Activated naive CD8-positive, alpha-beta T cell treated with anti-CD3 and anti-CD28 coated beads, Interleukin-2, amount 50 U/mL, for 16 hours (primary cell): ENCODE measurements around the gene SRC.

Experiments used
- DNase-seq: peaks from one replicate; pipeline ENCODE4 v3.0.0-alpha.2; 2020; ENCODE audit warnings: low read depth, low spot score

The SRC gene

DNA sequence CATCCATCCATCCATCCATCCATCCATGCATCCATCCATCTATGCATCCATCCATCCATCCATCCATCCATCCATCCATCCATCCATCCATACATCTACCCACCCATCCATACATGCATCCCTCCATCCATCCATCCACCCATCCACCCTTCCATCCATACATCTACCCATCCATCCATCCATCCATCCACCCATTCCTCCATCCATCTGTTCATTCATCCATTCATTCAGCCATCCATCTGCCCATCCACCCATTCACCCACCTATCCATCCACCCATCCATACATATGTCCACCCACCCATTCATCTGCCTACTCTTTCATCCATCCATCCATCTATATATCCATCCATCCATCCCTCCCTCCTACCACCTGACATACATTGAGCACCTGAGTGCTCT, 104.4 kb downstream of the SRC start:
- no peak for DNase-seq

DNA sequence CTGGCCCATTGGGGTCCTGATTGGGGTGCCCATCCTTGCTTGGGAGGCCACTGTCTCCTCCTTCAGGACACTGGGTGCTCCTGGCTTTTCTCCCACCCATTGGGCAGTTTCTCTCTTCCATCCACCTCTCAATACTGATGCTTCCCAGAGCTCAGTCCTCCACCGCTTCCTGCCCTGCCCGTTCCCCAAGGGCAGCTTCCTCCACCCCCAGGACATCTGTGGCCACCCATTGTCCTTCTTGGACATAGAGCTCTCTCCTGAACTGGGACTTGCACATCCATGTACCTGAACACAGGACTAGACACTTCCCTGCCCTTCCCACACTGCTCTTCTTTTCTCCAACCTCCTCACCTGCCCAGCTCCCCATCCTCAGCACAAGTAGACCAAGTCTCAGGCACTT, 105.7 kb downstream of the SRC start:
- DNase-seq = no peak

DNA sequence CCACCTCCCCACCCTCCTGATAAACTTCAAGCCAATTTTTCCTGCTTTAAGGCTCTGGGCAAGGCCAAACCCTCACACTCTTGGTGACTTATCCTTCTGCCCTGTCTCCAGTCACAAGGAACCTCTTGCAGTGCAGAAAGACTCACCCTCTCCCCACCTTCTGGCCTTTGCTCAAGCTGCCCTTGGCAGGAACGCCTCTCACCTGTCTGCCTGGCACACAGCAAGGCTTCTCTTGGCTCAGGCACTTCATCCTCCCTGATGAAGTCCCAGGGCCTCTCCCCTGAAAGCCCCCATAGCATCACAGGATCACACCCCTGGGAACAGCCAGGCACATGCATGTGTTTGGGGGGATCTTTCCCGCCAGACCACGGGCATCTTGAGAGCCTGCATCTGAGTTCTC, 106.3 kb downstream of the SRC start:
- no peak for DNase-seq

DNA sequence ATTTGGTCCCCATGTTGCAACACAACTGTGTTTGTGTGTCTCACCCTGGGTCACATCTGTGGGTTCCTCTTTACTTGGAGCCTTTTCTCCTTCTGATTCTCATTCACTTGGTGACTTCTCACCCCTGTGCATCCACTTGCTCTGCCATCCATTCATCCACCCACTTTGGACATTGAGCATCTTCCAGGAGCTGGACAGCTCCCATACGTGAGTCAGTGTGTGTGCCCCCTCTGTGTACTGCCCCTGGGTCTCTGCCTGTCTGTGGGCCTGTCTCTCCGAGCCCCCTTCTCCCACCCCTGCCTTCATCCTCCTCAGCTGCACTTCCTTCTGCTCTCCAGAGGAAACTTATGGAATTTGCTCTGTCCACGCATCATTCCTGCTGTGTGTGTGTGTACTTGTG, 107.3 kb downstream of the SRC start:
- no peak for DNase-seq

DNA sequence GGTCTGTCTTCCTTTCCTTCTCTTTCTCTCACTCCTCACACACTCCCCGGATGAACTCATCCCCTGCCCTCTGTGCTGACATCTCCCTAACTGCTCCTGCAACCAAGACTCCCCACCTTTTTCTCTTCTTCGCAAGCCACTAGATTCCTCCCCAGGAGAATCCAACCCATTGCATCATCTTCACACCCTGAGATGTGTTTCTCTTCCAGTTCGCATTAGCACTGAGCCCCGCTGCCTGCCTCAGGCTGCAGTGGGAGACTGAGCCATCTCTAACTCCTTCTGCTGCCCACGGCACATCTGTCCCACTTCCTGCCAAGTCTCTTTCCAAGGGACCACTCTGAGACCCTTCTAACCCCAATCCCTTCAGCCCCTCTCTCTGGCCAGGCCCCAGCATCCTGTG, 107.9 kb downstream of the SRC start:
- no peak for DNase-seq

DNA sequence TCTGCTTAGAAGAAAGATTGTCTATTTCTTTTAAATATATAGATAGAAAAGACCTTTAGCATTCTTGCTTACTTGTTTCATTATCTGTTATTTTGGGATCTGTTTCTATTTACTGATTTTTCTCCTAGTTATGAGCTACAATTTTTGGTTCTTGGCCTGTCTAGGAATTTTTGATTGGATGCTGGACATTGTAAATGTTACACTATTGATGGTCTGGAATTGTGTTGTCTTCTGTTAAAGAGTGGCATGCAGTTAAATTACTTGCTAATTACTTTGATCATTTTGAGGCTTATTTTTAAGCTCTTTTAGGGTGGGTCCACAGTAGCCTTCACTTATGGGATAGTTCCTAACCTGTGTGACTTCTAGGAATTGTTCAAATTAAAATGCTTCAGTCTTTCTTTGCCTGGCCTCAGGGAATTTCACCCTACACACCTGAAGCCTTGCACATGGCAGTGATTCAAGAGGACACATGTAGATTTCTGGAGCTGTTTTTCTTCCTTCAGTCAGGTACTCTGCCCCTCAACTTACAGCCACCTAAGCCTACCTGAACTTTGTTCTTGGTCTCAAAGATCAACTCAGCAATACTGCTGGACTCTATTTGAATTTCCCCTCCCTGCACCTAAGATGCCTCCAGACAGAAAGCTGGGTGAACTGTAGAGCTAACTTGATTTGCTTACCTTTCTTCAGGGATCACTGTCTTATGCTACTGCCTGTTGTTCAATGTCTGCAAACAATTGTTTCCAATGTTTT, 108.9 kb downstream of the SRC start:
- no peak for DNase-seq
